Vagina (tissue), 2 donors: Measurements from ENCODE around the gene LRP3.

ENCODE experiments used
- POLR2AphosphoS5 ChIP-seq, 2 donors: sonication (generic); formaldehyde crosslinking; IDR thresholded peaks; one replicate each; pipeline ENCODE4 v1.9.0; 2017; ENCODE audit warnings: antibody characterized with exemption in 2 of 2, mild to moderate bottlenecking in 2 of 2, low read depth in 1 of 2; ENCODE audit not compliant: insufficient read depth in 1 of 2
- TF ChIP-seq, protein P1 (sequence below), 3 experiments: fragments of 450-650 bp in 2 of 3; fragments of 200-600 bp in 1 of 3; sonication (generic) in 1 of 3; IDR thresholded peaks; one replicate each; pipeline ENCODE4 v1.5.1; 2017 to 2019; ENCODE audit warnings: antibody characterized with exemption in 3 of 3, mild to moderate bottlenecking in 2 of 3, moderate library complexity in 2 of 3

DNA sequence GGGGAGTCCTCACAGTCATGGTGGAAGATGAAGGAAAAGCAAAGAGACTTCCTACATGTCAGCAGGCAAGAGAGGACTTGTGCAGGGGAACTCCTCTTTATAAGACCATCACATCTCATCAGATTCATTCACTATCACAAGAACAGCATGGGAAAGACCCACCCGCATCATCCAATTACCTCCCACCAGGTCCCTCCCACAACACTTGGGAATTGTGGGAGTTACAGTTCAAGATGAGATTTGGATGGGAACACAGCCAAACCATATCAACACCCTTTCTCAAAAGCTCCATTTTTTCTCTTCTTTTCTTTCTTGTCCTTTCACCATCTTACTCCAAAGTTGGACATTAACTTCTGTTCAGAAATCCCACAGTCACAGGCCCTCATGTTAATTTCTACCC, 4.7 kb upstream of the LRP3 start:
- TF ChIP-seq, protein P1, sequence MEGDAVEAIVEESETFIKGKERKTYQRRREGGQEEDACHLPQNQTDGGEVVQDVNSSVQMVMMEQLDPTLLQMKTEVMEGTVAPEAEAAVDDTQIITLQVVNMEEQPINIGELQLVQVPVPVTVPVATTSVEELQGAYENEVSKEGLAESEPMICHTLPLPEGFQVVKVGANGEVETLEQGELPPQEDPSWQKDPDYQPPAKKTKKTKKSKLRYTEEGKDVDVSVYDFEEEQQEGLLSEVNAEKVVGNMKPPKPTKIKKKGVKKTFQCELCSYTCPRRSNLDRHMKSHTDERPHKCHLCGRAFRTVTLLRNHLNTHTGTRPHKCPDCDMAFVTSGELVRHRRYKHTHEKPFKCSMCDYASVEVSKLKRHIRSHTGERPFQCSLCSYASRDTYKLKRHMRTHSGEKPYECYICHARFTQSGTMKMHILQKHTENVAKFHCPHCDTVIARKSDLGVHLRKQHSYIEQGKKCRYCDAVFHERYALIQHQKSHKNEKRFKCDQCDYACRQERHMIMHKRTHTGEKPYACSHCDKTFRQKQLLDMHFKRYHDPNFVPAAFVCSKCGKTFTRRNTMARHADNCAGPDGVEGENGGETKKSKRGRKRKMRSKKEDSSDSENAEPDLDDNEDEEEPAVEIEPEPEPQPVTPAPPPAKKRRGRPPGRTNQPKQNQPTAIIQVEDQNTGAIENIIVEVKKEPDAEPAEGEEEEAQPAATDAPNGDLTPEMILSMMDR (IDR thresholded peaks at IDR 0.05), result no peak
- no peak for TF ChIP-seq POLR2AphosphoS5 (IDR thresholded peaks at IDR 0.05; ENCODE audit: insufficient read depth in 1 of 2, low read depth in 1 of 2)
